ENCODE results near the gene TTC39B.

The TTC39B gene

DNA sequence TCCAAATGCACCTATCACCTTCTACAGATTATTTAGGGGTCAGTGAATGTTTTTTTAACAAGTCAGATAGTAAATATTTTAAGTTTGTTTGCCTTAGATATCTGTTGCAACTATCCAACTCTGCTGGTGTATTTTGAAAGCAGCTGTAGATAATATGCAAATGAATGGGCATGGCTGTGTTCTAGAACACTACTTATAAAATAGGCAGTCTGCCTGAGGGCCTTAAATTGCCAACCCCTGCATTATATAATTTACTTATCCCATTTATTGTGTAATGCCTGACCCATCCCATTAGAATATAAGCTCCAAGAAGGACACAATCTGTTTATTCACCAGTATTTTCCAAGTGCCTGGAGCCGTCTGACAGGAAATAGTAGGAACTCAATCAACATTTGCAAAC lies 149.0 kb downstream of the TTC39B start:
- no peak for DNase-seq

GRCh38 chr9:15157381-15157780 lies 149.6 kb downstream of the TTC39B start:
- DNase-seq = no peak

DNA sequence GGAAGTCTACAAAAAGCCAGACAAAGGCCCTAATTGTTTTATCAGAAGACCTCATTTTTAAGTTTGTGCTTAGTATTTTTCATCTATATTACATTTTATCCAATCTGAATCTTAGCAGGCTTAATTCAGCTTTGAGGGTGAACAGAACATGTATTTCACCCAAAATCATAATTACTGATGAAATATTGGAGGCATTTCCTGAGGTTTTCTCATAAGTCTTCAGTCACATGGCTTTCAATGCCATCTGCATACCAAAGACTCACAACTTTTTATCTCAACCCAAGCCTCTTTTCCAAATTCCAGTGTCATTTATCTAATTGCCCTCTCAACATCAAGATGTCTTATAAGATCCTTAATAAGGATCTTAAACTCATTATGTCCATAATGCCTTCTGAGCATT lies 150.8 kb downstream of the TTC39B start:
- no peak for DNase-seq

GRCh38 chr9:15155826-15156225 lies 151.2 kb downstream of the TTC39B start:
- DNase-seq = no peak

DNA sequence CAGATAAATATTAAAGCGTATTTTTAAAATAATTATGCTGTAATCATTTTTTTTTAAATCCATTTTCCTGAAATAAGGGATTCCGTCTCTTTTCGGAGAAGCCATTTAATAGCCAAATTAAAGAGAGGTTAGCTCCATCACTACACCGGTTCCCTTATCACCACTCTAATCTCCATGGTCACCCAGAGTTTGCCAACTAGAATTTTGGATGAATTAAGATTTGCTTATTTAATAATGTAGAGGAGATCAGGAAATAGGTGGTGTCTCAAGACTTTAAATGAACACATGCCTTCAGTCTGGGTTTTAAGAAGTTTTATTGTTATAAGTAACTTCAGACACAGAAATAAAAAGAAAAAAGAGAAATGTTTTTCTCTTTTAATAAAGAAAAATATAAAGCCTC lies 151.7 kb downstream of the TTC39B start:
- DNase-seq = no peak

DNA sequence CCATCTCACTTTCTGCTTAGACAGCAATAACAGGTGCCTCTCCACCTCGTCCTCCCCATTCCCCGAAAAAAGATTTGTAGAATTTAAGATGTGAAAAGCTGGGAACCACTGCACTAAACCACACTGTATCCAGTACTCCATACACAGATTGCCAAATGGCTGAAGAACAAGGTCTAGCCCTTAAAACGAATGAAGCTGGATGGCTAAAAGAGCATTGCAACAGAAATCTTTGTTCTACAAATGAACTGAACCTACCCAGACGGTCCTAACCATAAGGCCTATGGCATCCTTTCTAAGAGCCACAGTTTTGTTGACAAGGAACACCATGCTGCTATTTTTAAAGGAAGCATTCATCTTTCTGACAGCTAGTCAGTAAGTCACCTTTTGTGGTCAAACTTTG lies 152.3 kb downstream of the TTC39B start:
- no peak for DNase-seq

- DNase-seq = no peak
Measured at GRCh38 chr9:15153961-15154360, 153.1 kb downstream of the TTC39B start.

DNA sequence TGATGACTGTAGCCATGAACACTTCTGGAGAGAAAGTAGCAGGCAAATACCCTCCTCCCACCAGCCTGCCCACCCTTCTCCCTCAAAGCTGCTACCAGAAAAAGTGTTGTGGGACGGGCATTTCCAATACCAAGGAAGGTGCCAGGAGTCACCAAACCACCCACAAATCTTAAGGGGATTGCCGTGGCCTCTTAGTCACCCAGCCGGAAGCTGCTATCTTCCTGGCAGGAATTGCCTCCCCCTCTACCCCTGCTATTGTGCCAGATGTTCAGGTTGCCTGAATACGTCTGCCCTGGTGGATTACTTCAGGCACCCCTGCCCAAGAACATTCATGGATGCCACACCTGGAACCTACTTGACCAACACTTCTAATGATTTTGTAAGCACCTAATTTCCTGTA lies 156.1 kb downstream of the TTC39B start:
- DNase-seq = no peak

GRCh38 chr9:15149450-15149849 lies 157.6 kb downstream of the TTC39B start:
- DNase-seq = no peak

GRCh38 chr9:15146268-15146700 lies 160.7 kb downstream of the TTC39B start:
- no peak for DNase-seq

DNA sequence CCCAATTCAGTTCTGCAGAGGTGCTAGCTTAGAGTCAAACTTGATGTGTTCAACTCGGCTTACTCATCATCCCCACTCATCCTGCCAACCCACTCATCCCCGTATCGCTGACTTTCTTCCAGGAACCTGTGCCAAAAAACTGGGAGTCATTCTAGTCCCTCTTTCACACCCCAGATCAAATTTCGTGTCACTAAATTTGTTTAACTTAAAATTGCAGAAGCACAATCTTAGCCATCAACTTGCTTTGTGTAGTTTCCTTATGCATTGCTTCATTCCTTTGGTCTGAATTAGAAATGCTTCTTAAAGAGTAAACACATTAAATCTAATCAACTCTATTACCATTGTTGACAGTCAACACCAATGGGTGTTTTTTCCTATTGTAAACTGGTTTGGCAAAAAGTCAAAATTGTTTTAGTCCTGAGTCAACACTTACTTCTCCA lies 162.4 kb downstream of the TTC39B start:
- no peak for DNase-seq

DNA sequence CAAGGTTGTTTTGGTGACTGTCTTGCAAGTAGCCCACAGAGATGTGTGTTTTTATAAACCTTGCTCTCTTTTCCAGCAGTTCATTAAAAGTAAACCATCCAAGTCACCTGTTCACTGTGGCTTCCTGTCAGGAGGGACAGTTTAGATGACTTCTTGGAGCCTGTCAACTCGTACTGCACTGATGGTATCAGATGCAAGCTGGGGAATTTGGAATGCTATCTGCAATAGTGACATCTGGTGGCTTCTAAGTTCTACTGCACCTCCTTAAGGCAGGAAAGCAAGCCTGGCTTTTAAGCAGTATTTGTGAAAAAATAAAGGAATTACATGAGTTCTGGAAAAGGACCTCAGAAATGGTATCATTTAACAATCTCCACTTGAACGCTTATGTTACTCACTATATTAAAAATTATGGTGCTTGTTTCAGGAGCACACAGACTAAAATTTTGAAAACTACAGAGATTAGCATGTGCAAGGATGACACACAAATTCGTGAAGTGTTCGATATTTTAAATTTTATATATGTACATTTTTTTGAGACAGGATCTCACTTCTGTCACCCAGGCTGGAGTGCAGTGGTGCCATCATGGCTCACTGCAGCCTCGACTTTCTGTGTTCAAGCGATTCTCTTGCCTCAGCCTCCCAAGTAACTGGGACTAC lies 164.0 kb downstream of the TTC39B start:
- DNase-seq = no peak

DNA sequence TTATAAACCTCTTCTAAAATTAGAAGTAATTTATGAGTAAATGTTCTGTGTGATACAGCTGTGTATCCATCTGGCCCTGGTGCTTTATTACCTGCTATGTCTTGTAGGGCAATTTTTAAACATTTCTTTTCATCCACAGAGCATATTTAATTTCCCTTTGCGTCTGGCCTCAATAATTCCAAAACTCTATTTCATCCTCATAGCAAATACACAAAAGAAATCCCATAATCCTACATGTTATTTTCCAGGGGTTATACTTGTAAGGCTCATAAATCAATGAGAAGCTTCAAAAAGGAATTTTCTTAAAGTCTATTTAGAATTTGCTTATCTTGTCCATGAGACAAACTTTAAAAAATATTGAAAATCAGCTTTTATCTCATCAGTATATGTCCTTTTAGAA lies 167.0 kb downstream of the TTC39B start:
- no peak for DNase-seq

GRCh38 chr9:15139469-15139868 lies 167.5 kb downstream of the TTC39B start:
- DNase-seq = no peak

DNA sequence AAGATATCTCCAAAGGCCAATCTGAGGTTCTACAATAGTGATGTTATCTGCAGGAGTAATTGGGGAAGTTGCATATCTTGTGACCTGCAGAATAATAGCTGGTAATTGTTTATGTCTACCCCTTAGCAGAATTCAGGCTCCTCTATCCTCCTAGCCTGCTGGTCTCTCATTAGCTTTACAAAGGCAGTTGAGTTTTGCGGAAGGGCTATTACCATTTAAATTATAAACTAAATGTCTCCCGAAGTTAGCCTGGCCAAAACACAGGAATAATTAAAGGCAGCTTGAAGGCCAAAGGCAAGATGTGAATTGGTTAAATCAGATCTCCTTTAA lies 168.7 kb downstream of the TTC39B start:
- DNase-seq = no peak

DNA sequence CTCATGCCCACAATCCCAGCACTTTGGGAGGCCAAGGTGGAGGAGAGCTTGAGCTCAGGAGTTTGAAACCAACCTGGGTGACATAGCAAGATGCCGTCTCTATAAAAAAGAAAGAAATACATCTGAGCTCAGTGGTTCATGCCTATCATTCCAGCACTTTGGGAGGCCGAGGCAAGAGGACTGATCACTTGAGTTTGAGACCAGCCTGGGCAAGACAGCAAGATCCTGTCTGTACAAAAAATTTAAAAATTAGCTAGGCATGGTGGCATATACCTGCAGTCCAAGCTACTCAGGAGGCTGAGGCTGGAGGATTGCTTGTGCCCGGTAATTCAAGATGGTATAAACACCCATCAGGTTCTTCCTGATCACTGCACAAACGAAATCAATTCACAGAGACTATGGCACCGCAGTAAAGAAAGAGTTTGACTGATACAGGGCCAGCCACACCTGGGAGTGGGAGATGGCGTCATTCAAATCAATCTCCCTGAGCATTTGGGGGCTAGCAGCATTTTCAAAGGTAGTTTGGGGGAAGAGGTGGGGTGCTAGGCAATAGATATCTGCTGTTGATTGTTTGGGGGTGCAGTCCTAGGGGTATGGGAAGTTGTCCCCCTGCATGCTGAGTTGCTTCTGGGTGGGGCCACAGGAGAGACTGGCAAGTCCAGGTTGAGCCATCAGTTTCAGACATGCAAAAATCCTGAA lies 169.2 kb downstream of the TTC39B start:
- no peak for DNase-seq

- no peak for DNase-seq
Measured at GRCh38 chr9:15137089-15137488, 169.9 kb downstream of the TTC39B start.

GRCh38 chr9:15136646-15137045 lies 170.4 kb downstream of the TTC39B start:
- DNase-seq = no peak

GRCh38 chr9:15135164-15135792 lies 171.7 kb downstream of the TTC39B start:
- peak; percentile 48 for DNase-seq

DNA sequence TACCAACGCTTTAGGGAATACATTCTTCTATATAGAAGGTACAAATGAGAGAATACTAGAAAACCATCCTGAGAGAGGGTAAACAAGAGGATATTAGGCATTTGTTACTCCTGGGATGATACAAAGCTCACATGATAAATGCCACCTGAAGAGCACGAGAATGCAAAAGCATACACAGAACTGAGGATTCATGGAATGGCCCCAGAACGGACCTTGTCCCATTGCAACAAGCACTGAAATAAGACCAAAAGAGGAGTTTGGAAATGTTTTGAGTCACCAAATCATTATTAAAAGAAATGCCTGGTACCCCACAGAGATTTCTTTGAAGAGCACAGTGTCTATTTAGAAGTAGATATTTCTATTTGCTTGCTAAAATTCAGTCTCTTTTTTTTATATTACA lies 173.5 kb downstream of the TTC39B start:
- no peak for DNase-seq

DNA sequence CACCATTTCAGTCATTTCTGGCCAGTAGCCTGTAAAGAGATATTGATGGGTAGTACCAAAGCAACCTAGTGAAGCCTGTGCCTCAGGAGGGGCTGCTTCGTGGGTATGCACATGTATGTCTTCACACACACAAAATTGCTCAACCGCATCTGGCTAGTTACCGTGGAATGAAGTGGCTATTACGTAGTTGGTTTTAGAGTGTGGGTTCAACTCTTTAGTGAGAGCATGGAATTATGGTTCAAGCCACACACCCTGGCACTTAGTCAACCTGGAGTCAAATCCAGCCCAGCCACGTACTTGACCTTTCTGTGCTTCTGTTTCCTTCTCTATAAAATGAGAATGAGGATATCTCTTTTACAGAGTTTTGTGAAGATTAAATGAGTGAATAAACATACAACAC lies 174.9 kb downstream of the TTC39B start:
- no peak for DNase-seq

- DNase-seq = no peak
Measured at GRCh38 chr9:15131094-15131493, 175.9 kb downstream of the TTC39B start.

DNA sequence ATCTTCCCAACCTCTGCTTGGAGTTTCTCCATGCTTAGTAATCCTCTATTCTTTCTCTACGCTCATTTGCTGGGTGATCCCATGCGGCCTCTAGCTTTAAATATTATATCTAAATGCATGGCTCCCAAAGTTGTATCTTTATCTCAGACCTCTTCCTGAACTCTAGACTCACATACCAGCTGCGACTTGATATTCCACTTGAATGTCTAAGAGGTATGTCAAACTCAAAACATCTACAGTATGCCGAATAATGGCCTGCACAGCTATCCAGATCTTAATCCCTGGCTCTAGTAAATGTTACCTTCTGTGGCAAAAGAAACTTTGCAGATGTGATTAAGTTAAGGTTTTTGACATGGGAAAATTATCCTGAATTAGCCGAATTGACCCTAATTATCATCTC lies 179.2 kb downstream of the TTC39B start:
- no peak for DNase-seq

DNA sequence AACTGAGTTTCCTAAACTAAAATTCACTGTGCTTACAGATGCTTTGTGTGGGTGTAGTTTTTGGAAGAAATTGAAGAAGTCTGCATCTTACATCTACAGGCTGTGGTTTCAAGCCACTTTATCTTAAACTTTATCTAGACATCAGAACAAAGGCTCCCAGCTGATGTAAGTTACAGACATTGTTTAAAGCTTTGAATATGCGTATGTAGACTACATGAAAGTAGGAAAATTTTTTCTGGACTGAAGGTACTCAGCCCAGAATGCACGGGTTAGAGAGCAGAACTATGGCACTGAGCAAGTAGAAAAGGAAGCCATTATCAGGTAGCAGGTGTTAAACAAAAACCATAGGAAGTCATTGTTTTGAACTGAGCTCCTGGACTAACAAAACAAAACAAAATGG lies 185.4 kb downstream of the TTC39B start:
- DNase-seq = no peak
